ENCODE measurements around the gene ATP6V0A1. TPM values are rescaled to one million over a fixed set of nuclear protein-coding genes. Genes with fewer than 3 reads are reported as not detected.

Gene ATP6V0A1
- total and polyA plus RNA-seq, 2 of the 4 experiments (the other 2 are of a cell fraction): 18.8 to 34.0 TPM

DNA sequence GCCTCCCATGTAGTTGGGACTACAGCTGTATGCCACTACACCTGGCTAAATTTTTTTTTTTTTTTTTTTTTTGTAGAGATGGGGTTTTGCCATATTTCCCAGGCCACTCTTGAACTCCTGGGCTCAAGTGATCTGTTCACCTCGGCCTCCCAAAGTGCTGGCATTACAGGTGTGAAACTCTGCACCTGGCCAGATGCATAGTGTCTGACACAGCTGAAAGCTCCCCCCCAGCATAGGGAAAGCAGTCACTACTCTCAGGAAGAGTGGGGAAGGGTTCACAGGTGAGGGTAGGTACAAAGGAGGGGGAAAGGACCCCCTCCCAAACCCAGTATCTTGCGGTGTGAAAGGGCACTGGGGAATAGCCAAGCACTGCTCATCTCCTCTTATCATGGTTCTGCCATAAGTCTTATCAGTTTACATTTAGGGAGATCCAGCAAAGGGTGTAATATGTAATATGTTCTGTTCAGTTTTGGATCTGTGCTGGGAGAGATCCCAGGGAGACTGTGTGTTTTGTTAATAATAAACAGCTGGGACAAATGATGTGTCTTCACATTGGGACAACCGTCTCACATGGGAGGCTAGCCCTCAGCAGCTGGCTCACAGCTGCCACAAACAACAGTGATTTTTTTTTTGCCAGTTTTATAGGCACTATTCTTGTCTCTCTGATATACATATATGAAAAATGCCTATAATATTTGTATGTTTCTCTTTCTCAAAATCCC is 28.8 kb upstream of the ATP6V0A1 start:
- Histone ChIP-seq H3K9me1 (ENCODE audit: insufficient read depth, low read length) (no peaks in the 10 kb centered on the region), H3K79me1 (ENCODE audit: low read depth in 1 of 2, low read length in 2 of 2) (peaks cover 0 to 12% of the 10 kb centered on the region in 2 experiments; a peak in 2 of 4 replicates), H4K8ac (ENCODE audit: low read depth in 2 of 2, low read length in 2 of 2) (no peak overlapping the region), H2BK120ac (ENCODE audit: low read depth, low read length) (no peak overlapping the region), H3K27me3 (ENCODE audit: control insufficient read depth, insufficient read depth, low read length) (no peaks in the 10 kb centered on the region), H4K91ac (ENCODE audit: insufficient read depth, low read depth, low read length) (no peak overlapping the region), H2BK5ac (ENCODE audit: low read depth, low read length, poor library complexity, severe bottlenecking) (peak overlapping the region; percentile 42), H3K9me3 (ENCODE audit: control insufficient read depth, insufficient read depth, low read length) (no peaks in the 10 kb centered on the region), H2BK20ac (ENCODE audit: low read depth, low read length) (peak overlapping the region; percentile 35; the same call in 1 of the 2 replicates), H3K4ac (ENCODE audit: low read depth, low read length) (peak overlapping the region; percentile 53), H2AK5ac (ENCODE audit: low read depth, low read length) (peak overlapping the region; percentile 68), H3K36me3 (ENCODE audit: control insufficient read depth, insufficient read depth, low read length) (no peaks in the 10 kb centered on the region), H3K23ac (ENCODE audit: low read depth, low read length) (no peak overlapping the region), H3K27ac (ENCODE audit: insufficient read depth, low read length) (no peak overlapping the region), H3K4me1 (ENCODE audit: control insufficient read depth, insufficient read depth, low read length) (peaks cover 9% of the 10 kb centered on the region), H3K56ac (ENCODE audit: extremely low read depth, insufficient read depth, low read length) (no peak overlapping the region), H2BK15ac (ENCODE audit: low read depth, low read length) (0 out of 3 replicates have a peak overlapping the region, but pooled peaks have one; percentile 56), H4K5ac (ENCODE audit: low read depth, low read length) (no peak overlapping the region), H4K20me1 (ENCODE audit: insufficient read depth, low read length) (peaks cover 3% of the 10 kb centered on the region; the same call in 1 of the 2 replicates), H3K18ac (ENCODE audit: low read depth, low read length) (no peak overlapping the region), H3K9ac (ENCODE audit: low read depth, low read length) (no peak overlapping the region; the same call in 1 of the 2 replicates), H3K4me3 (ENCODE audit: insufficient read depth, low read depth, low read length) (no peak overlapping the region), H2AFZ (replicated peaks; ENCODE audit: low read length, poor library complexity) (no peak overlapping the region), H3K14ac (replicated peaks; ENCODE audit: low read depth, low read length) (no peak overlapping the region), H3K4me2 (ENCODE audit: low read depth, low read length) (no peak overlapping the region), H2AK9ac (replicated peaks; ENCODE audit: low read depth, low read length, poor library complexity) (no peak overlapping the region)
- no peak for DNase-seq
- no TSS peak for BruUV-seq (replicated peaks)
- CTCF ChIA-PET: interaction anchor here (0.5 to 0.6 kb wide), 3 partner anchors 9 to 97 kb away, joined by 3 to 4 read pairs (median 3); no protein-coding TSS in a partner anchor
- no CpG with 5 or more reads among the region's 3 CpGs for WGBS, 2 experiments (ENCODE audit: extremely low coverage in 2 of 2, insufficient read length in 1 of 2)
- intact Hi-C loops (cut with micrococcal nuclease) (loop anchor here (2.0 kb wide), 2 partner anchors 29 to 87 kb away; partner anchors contain the start of gene ATP6V0A1), in situ Hi-C loops (cut with MboI; ENCODE audit: low sequenced_read_pairs) (loop anchor here (5.0 kb wide), 1 partner anchor 97 kb away; no protein-coding TSS in a partner anchor), dilution Hi-C loops (cut with HindIII; ENCODE audit: low sequenced_read_pairs, unreplicated experiment) (no loop called here)
- POLR2A ChIA-PET (ENCODE audit: unreplicated experiment): no interaction called here
- ATAC-seq (ENCODE audit: low read depth): no peak
- TF ChIP-seq MAFK (IDR thresholded peaks at IDR 0.05; ENCODE audit: low read depth, low read length) (no peak), RFX5 (IDR thresholded peaks at IDR 0.05; ENCODE audit: low read depth, low read length) (no peak), MXI1 (IDR thresholded peaks at IDR 0.05; ENCODE audit: borderline replicate concordance, low read depth, low read length) (no peak), CHD1 (IDR thresholded peaks at IDR 0.05; ENCODE audit: low read depth, low read length) (no peak), NFE2L2 (IDR thresholded peaks at IDR 0.05; ENCODE audit: low read depth, low read length) (no peak), SMC3 (IDR thresholded peaks at IDR 0.05; ENCODE audit: low read depth, low read length) (no peak), POLR2A (IDR thresholded peaks at IDR 0.05; ENCODE audit: low read depth, low read length) (no peak), RAD21 (IDR thresholded peaks at IDR 0.05; ENCODE audit: low read length) (no peak), MAZ (IDR thresholded peaks at IDR 0.05; ENCODE audit: borderline replicate concordance, low read depth, low read length) (no peak), RCOR1 (IDR thresholded peaks at IDR 0.05; ENCODE audit: insufficient replicate concordance, low read length) (no peak), BHLHE40 (IDR thresholded peaks at IDR 0.05; ENCODE audit: low read depth, low read length) (no peak), FOS (IDR thresholded peaks at IDR 0.05; ENCODE audit: low read depth, low read length) (no peak), CEBPB (IDR thresholded peaks at IDR 0.05; ENCODE audit: low read depth, low read length) (no peak)
- TF ChIP-seq, protein P1, sequence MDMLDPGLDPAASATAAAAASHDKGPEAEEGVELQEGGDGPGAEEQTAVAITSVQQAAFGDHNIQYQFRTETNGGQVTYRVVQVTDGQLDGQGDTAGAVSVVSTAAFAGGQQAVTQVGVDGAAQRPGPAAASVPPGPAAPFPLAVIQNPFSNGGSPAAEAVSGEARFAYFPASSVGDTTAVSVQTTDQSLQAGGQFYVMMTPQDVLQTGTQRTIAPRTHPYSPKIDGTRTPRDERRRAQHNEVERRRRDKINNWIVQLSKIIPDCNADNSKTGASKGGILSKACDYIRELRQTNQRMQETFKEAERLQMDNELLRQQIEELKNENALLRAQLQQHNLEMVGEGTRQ (IDR thresholded peaks at IDR 0.05; ENCODE audit: low read depth, low read length): no peak
- TF ChIP-seq, protein P2, sequence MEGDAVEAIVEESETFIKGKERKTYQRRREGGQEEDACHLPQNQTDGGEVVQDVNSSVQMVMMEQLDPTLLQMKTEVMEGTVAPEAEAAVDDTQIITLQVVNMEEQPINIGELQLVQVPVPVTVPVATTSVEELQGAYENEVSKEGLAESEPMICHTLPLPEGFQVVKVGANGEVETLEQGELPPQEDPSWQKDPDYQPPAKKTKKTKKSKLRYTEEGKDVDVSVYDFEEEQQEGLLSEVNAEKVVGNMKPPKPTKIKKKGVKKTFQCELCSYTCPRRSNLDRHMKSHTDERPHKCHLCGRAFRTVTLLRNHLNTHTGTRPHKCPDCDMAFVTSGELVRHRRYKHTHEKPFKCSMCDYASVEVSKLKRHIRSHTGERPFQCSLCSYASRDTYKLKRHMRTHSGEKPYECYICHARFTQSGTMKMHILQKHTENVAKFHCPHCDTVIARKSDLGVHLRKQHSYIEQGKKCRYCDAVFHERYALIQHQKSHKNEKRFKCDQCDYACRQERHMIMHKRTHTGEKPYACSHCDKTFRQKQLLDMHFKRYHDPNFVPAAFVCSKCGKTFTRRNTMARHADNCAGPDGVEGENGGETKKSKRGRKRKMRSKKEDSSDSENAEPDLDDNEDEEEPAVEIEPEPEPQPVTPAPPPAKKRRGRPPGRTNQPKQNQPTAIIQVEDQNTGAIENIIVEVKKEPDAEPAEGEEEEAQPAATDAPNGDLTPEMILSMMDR (conservative IDR thresholded peaks at IDR 0.05; ENCODE audit: low read depth, low read length): no peak

Measured in IMR-90 (cell line).